Breast epithelium (tissue), 3 donors: ENCODE data around the gene DACT2.

ENCODE experiments used
- CTCF ChIP-seq, 3 donors: fragments of 450-650 bp; IDR thresholded peaks; one replicate each; pipeline ENCODE4 v1.5.1; 2016 to 2017; ENCODE audit warnings: antibody characterized with exemption in 3 of 3, mild to moderate bottlenecking in 3 of 3, moderate library complexity in 3 of 3
- POLR2A ChIP-seq: fragments of 450-650 bp; IDR thresholded peaks from one replicate; pipeline ENCODE4 v1.6.1; 2016; ENCODE audit warnings: antibody characterized with exemption, mild to moderate bottlenecking, moderate library complexity

- TF ChIP-seq POLR2A, result no peak
- no peak for TF ChIP-seq CTCF (IDR thresholded peaks at IDR 0.05)
These were observed 25.7 kb upstream of the DACT2 start for GRCh38 chr6:168345266-168345665.
